ENCODE results near the gene REP15.

DNA sequence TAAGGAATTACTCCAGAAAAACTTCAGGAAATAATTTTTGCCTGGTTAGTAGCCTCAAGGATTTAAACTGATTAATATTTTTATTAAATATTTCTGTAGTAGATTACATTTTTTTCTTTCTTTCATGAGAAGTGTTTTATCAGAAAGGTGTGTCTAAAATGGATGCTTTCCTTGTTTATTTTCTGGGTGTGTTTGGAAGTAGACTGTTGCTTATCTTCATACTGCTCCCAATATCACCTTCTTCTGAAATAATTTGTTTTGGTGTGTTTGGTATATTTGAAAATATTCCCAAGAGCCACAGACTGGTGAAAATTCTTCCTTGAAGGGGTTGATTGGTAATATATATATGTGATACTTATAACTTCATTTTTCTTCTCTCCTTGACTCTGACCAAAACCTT lies 10.1 kb upstream of the REP15 start:
- TF ChIP-seq, protein P1, sequence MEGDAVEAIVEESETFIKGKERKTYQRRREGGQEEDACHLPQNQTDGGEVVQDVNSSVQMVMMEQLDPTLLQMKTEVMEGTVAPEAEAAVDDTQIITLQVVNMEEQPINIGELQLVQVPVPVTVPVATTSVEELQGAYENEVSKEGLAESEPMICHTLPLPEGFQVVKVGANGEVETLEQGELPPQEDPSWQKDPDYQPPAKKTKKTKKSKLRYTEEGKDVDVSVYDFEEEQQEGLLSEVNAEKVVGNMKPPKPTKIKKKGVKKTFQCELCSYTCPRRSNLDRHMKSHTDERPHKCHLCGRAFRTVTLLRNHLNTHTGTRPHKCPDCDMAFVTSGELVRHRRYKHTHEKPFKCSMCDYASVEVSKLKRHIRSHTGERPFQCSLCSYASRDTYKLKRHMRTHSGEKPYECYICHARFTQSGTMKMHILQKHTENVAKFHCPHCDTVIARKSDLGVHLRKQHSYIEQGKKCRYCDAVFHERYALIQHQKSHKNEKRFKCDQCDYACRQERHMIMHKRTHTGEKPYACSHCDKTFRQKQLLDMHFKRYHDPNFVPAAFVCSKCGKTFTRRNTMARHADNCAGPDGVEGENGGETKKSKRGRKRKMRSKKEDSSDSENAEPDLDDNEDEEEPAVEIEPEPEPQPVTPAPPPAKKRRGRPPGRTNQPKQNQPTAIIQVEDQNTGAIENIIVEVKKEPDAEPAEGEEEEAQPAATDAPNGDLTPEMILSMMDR (IDR thresholded peaks at IDR 0.05) = no peak
- no peak for TF ChIP-seq POLR2A (IDR thresholded peaks at IDR 0.05)
- TF ChIP-seq POLR2AphosphoS5 (IDR thresholded peaks at IDR 0.05) = no peak

Data from prostate gland (tissue), 2 donors.